HepG2 (cell line): ENCODE data around the gene TUBG1. TPM values are rescaled to one million over a fixed set of nuclear protein-coding genes. Genes with fewer than 3 reads are reported as not detected.
A peak's percentile ranks its signal among the peaks of the same experiment; 100 is the strongest.

Experiments used
- HDAC1 ChIP-seq: sonication (generic); formaldehyde crosslinking; IDR thresholded peaks from 2 replicates; pipeline ENCODE4 v1.5.1; 2020; ENCODE audit warnings: mild to moderate bottlenecking, missing genetic modification reagents
- HNF4A ChIP-seq: sonication (generic); formaldehyde crosslinking; IDR thresholded peaks from 2 replicates; pipeline ENCODE4 v1.4.0; 2020; ENCODE audit warnings: missing genetic modification reagents
- NR2F2 ChIP-seq: IDR thresholded peaks from 2 replicates; pipeline ENCODE4 v1.6.1; 2012; ENCODE audit warnings: low read depth, inconsistent platforms, borderline replicate concordance
- POGZ ChIP-seq: sonication (generic); formaldehyde crosslinking; IDR thresholded peaks from 2 replicates; pipeline ENCODE4 v1.4.0; 2020; ENCODE audit warnings: mild to moderate bottlenecking, missing genetic modification reagents
- POLR2A ChIP-seq, 2 experiments: IDR thresholded peaks; 2 replicates each; pipeline ENCODE4 v1.6.1; 2011; ENCODE audit warnings: low read depth in 2 of 2, low read length in 2 of 2, mild to moderate bottlenecking in 1 of 2, moderate library complexity in 1 of 2; ENCODE audit not compliant: insufficient read depth in 1 of 2
- SCMH1 ChIP-seq: sonication (generic); formaldehyde crosslinking; IDR thresholded peaks from 2 replicates; pipeline ENCODE4 v1.9.0; 2021; ENCODE audit warnings: missing genetic modification reagents, mild to moderate bottlenecking, borderline replicate concordance
- U2AF2 ChIP-seq: fragments of 200-400 bp; formaldehyde crosslinking; IDR thresholded peaks from 2 replicates; pipeline ENCODE4 v1.6.1; 2017; ENCODE audit warnings: low read depth, mild to moderate bottlenecking, low read length
- ZNF296 ChIP-seq: sonication (generic); formaldehyde crosslinking; conservative IDR thresholded peaks from 2 replicates; pipeline ENCODE4 v1.5.0; 2020; ENCODE audit warnings: mild to moderate bottlenecking, missing genetic modification reagents
- ZNF431 ChIP-seq: sonication (generic); formaldehyde crosslinking; IDR thresholded peaks from 2 replicates; pipeline ENCODE4 v1.9.0; 2022; ENCODE audit warnings: missing genetic modification reagents, low read depth, mild to moderate bottlenecking, borderline replicate concordance
- ZNF468 ChIP-seq: sonication (generic); formaldehyde crosslinking; IDR thresholded peaks from 2 replicates; pipeline ENCODE4 v1.8.0; 2022; ENCODE audit warnings: mild to moderate bottlenecking, moderate library complexity, missing genetic modification reagents
- ZNF558 ChIP-seq: sonication (generic); formaldehyde crosslinking; IDR thresholded peaks from 2 replicates; pipeline ENCODE4 v1.9.0; 2022; ENCODE audit warnings: mild to moderate bottlenecking, missing genetic modification reagents, borderline replicate concordance
- ZNF782 ChIP-seq: sonication (generic); formaldehyde crosslinking; IDR thresholded peaks from 2 replicates; pipeline ENCODE4 v1.4.0; 2020; ENCODE audit warnings: missing genetic modification reagents, mild to moderate bottlenecking, borderline replicate concordance
- polyA plus RNA-seq, 8 experiments: library from polyadenylated mRNA; depleted of rRNA in 3 of 8; stranded (reverse) in 7 of 8; unstranded in 1 of 8; fragments of >200 nt; fragmentation: Illumina TruSeq in 4 of 8; extraction: Trizol in 4 of 8; gene quantifications; 2 replicates each; pipeline versions ENCODE4 v1.2.1 to v1.2.3, GENCODE V29; 2011 to 2016; ENCODE audit warnings: low read depth in 4 of 8, missing spikeins in 1 of 8, mixed read lengths in 1 of 8; ENCODE audit not compliant: insufficient read depth in 1 of 8
- total RNA-seq, 5 experiments: library from RNA; depleted of rRNA; stranded (reverse); fragments of >200 nt; fragmentation: Illumina TruSeq; extraction: Trizol; gene quantifications; 2 replicates each; pipeline ENCODE4 v1.2.3, GENCODE V29; 2016; ENCODE audit warnings: low read depth in 1 of 5
- TF ChIP-seq, protein P1 (sequence below): sonication (generic); formaldehyde crosslinking; IDR thresholded peaks from 2 replicates; pipeline ENCODE4 v1.8.0; 2023; ENCODE audit warnings: mild to moderate bottlenecking, missing genetic modification reagents
- TF ChIP-seq, protein P2 (sequence below): IDR thresholded peaks from 2 replicates; pipeline ENCODE4 v1.6.1; 2016; ENCODE audit warnings: low read depth, missing genetic modification reagents, missing compliant biosample characterization
- TF ChIP-seq, protein P3 (sequence below): sonication (generic); formaldehyde crosslinking; IDR thresholded peaks from 2 replicates; pipeline ENCODE4 v1.5.0; 2020; ENCODE audit warnings: mild to moderate bottlenecking, missing genetic modification reagents, borderline replicate concordance
- TF ChIP-seq, protein P4 (sequence below): IDR thresholded peaks from 2 replicates; pipeline ENCODE4 v1.6.1; 2012; ENCODE audit warnings: inconsistent platforms

The TUBG1 gene
- total and polyA plus RNA-seq, 2 of the 13 experiments (the other 11 are each of a cell fraction or from before 2014, with no cell fraction given): 74.1 to 137 TPM

DNA sequence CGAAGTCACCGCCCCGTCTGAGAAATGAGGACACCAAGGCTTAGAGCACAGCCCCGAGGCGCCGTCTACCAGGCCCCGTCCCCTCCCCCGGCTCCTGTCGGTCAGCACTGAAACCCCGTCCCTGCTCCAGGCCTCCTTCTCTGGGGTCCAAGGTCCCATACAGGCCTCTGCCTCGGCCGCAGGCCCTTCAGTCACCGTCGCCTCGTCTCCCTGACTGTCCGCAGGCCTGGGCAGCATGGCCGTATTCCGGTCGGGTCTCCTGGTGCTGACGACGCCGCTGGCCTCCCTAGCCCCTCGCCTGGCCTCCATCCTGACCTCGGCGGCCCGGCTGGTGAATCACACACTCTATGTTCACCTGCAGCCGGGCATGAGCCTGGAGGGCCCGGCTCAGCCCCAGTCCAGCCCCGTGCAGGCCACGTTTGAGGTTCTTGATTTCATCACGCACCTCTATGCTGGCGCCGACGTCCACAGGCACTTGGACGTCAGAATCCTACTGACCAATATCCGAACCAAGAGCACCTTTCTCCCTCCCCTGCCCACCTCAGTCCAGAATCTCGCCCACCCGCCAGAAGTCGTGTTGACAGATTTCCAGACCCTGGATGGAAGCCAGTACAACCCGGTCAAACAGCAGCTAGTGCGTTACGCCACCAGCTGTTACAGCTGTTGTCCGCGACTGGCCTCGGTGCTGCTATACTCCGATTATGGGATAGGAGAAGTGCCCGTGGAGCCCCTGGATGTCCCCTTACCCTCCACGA, 46.9 kb upstream of the TUBG1 start (continued):
- TF ChIP-seq POLR2A (IDR thresholded peaks at IDR 0.05; ENCODE audit: insufficient read depth in 1 of 2, low read depth in 2 of 2, low read length in 2 of 2) (peak in 1 of 2 experiments; percentile 56; a peak in 2 of 4 replicates), NR2F2 (no peak), ZNF782 (CRISPR knock-in tag) (peak; percentile 86; the same call in 1 of the 2 replicates), SCMH1 (no peak), ZNF431 (CRISPR knock-in tag) (peak; percentile 51; the same call in 1 of the 2 replicates), ZNF296 (CRISPR knock-in tag) (no peak; the same call in 1 of the 2 replicates), ZNF468 (peak; percentile 37; the same call in 1 of the 2 replicates), U2AF2 (0 out of 2 replicates have a peak, but pooled peaks have one; percentile 19), POGZ (CRISPR knock-in tag) (no peak; the same call in 1 of the 2 replicates), HNF4A (peak; percentile 52), HDAC1 (no peak), ZNF558 (CRISPR knock-in tag) (peak; percentile 83)
- TF ChIP-seq, protein P1, sequence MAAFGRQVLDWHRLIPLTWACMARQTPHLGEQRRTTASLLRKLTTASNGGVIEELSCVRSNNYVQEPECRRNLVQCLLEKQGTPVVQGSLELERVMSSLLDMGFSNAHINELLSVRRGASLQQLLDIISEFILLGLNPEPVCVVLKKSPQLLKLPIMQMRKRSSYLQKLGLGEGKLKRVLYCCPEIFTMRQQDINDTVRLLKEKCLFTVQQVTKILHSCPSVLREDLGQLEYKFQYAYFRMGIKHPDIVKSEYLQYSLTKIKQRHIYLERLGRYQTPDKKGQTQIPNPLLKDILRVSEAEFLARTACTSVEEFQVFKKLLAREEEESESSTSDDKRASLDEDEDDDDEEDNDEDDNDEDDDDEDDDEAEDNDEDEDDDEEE (CRISPR knock-in tag): peak; percentile 67; the same call in 1 of the 2 replicates
- TF ChIP-seq, protein P2, sequence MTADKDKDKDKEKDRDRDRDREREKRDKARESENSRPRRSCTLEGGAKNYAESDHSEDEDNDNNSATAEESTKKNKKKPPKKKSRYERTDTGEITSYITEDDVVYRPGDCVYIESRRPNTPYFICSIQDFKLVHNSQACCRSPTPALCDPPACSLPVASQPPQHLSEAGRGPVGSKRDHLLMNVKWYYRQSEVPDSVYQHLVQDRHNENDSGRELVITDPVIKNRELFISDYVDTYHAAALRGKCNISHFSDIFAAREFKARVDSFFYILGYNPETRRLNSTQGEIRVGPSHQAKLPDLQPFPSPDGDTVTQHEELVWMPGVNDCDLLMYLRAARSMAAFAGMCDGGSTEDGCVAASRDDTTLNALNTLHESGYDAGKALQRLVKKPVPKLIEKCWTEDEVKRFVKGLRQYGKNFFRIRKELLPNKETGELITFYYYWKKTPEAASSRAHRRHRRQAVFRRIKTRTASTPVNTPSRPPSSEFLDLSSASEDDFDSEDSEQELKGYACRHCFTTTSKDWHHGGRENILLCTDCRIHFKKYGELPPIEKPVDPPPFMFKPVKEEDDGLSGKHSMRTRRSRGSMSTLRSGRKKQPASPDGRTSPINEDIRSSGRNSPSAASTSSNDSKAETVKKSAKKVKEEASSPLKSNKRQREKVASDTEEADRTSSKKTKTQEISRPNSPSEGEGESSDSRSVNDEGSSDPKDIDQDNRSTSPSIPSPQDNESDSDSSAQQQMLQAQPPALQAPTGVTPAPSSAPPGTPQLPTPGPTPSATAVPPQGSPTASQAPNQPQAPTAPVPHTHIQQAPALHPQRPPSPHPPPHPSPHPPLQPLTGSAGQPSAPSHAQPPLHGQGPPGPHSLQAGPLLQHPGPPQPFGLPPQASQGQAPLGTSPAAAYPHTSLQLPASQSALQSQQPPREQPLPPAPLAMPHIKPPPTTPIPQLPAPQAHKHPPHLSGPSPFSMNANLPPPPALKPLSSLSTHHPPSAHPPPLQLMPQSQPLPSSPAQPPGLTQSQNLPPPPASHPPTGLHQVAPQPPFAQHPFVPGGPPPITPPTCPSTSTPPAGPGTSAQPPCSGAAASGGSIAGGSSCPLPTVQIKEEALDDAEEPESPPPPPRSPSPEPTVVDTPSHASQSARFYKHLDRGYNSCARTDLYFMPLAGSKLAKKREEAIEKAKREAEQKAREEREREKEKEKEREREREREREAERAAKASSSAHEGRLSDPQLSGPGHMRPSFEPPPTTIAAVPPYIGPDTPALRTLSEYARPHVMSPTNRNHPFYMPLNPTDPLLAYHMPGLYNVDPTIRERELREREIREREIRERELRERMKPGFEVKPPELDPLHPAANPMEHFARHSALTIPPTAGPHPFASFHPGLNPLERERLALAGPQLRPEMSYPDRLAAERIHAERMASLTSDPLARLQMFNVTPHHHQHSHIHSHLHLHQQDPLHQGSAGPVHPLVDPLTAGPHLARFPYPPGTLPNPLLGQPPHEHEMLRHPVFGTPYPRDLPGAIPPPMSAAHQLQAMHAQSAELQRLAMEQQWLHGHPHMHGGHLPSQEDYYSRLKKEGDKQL (CRISPR knock-in tag): no peak; the same call in 1 of the 2 replicates
- TF ChIP-seq, protein P3, sequence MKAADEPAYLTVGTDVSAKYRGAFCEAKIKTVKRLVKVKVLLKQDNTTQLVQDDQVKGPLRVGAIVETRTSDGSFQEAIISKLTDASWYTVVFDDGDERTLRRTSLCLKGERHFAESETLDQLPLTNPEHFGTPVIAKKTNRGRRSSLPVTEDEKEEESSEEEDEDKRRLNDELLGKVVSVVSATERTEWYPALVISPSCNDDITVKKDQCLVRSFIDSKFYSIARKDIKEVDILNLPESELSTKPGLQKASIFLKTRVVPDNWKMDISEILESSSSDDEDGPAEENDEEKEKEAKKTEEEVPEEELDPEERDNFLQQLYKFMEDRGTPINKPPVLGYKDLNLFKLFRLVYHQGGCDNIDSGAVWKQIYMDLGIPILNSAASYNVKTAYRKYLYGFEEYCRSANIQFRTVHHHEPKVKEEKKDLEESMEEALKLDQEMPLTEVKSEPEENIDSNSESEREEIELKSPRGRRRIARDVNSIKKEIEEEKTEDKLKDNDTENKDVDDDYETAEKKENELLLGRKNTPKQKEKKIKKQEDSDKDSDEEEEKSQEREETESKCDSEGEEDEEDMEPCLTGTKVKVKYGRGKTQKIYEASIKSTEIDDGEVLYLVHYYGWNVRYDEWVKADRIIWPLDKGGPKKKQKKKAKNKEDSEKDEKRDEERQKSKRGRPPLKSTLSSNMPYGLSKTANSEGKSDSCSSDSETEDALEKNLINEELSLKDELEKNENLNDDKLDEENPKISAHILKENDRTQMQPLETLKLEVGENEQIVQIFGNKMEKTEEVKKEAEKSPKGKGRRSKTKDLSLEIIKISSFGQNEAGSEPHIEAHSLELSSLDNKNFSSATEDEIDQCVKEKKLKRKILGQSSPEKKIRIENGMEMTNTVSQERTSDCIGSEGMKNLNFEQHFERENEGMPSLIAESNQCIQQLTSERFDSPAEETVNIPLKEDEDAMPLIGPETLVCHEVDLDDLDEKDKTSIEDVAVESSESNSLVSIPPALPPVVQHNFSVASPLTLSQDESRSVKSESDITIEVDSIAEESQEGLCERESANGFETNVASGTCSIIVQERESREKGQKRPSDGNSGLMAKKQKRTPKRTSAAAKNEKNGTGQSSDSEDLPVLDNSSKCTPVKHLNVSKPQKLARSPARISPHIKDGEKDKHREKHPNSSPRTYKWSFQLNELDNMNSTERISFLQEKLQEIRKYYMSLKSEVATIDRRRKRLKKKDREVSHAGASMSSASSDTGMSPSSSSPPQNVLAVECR: peak; percentile 55
- TF ChIP-seq, protein P4, sequence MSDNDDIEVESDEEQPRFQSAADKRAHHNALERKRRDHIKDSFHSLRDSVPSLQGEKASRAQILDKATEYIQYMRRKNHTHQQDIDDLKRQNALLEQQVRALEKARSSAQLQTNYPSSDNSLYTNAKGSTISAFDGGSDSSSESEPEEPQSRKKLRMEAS: peak; percentile 83
